OCI-LY1 (cell line): ENCODE measurements around the gene GABBR2.
"Not testable (repeated sequence)": the region's sequence is repeated elsewhere in the genome, so short reads cannot be mapped to it uniquely, and the experiment has no call there.

Source experiments
- H2AFZ ChIP-seq: fragments of 200-600 bp; sonication (generic), shearing (Covaris generic); 2 replicates; pipeline ENCODE4 v1.6.0; 2014; ENCODE audit warnings: antibody characterized with exemption, mild to moderate bottlenecking, low read length
- H3F3A ChIP-seq: fragments of 200-600 bp; sonication (generic), shearing (Covaris generic); 2 replicates; pipeline ENCODE4 v1.6.0; 2014; ENCODE audit warnings: mild to moderate bottlenecking, antibody characterized with exemption, low read length, moderate library complexity; ENCODE audit not compliant: insufficient read depth
- H3K27ac ChIP-seq: fragments of 200-600 bp; sonication (generic); 2 replicates; pipeline ENCODE4 v1.5.1; 2014; ENCODE audit warnings: low read length, mixed run types, mild to moderate bottlenecking, low read depth; ENCODE audit not compliant: poor library complexity, severe bottlenecking
- H3K27me3 ChIP-seq: fragments of 200-600 bp; sonication (generic); 2 replicates; pipeline ENCODE4 v1.6.0; 2014; ENCODE audit warnings: antibody characterized with exemption, mild to moderate bottlenecking, low read length, moderate library complexity; ENCODE audit not compliant: insufficient read depth
- H3K36me3 ChIP-seq: fragments of 200-600 bp; sonication (generic); 2 replicates; pipeline ENCODE4 v1.6.1; 2014; ENCODE audit warnings: mild to moderate bottlenecking, antibody characterized with exemption, low read length, moderate library complexity, mixed read lengths; ENCODE audit not compliant: insufficient read depth
- H3K4me1 ChIP-seq: fragments of 200-600 bp; sonication (generic); 2 replicates; pipeline ENCODE4 v1.5.1; 2014; ENCODE audit warnings: mild to moderate bottlenecking, low read length, moderate library complexity; ENCODE audit not compliant: insufficient read depth, severe bottlenecking
- H3K4me2 ChIP-seq: fragments of 200-600 bp; sonication (generic), shearing (Covaris generic); 2 replicates; pipeline ENCODE4 v1.6.1; 2014; ENCODE audit warnings: low read length
- H3K4me3 ChIP-seq: fragments of 200-600 bp; sonication (generic); 2 replicates; pipeline ENCODE4 v1.5.1; 2014; ENCODE audit warnings: low read length, low read depth, mild to moderate bottlenecking, mixed read lengths; ENCODE audit not compliant: poor library complexity, severe bottlenecking
- H3K79me2 ChIP-seq: fragments of 200-600 bp; shearing (Covaris generic); 2 replicates; pipeline ENCODE4 v1.6.1; 2016; ENCODE audit warnings: mixed run types, low read length, mixed read lengths; ENCODE audit not compliant: insufficient read depth
- H3K9ac ChIP-seq: fragments of 200-600 bp; sonication (generic), shearing (Covaris generic); 2 replicates; pipeline ENCODE4 v1.6.1; 2014; ENCODE audit warnings: mild to moderate bottlenecking, low read length, mixed read lengths
- H3K9me2 ChIP-seq: fragments of 200-600 bp; sonication (generic), shearing (Covaris generic); 2 replicates; pipeline ENCODE4 v1.6.1; 2014; ENCODE audit warnings: low read depth, mild to moderate bottlenecking, low read length, mixed read lengths
- H3K9me3 ChIP-seq: fragments of 200-600 bp; shearing (Covaris generic); 2 replicates; pipeline ENCODE4 v1.6.1; 2014; ENCODE audit warnings: low read length, mixed read lengths
- H4K20me1 ChIP-seq: fragments of 200-600 bp; sonication (generic), shearing (Covaris generic); 2 replicates; pipeline ENCODE4 v1.6.0; 2016; ENCODE audit warnings: mild to moderate bottlenecking, low read length; ENCODE audit not compliant: insufficient read depth
- EZH2 ChIP-seq: fragments of 200-600 bp; sonication (generic), shearing (Covaris generic); IDR thresholded peaks from 2 replicates; pipeline ENCODE4 v1.8.0; 2017; ENCODE audit warnings: borderline replicate concordance, mixed run types, mild to moderate bottlenecking, antibody characterized with exemption, low read length, moderate library complexity, mixed read lengths
- TF ChIP-seq, protein P1 (sequence below): fragments of 200-600 bp; sonication (generic), shearing (Covaris generic); IDR thresholded peaks from 2 replicates; pipeline ENCODE4 v1.5.1; 2017; ENCODE audit warnings: mild to moderate bottlenecking, antibody characterized with exemption, low read length, moderate library complexity, mixed read lengths

The GABBR2 gene

GRCh38 chr9:98465799-98466198 lies 242.9 kb downstream of the GABBR2 start:
- H4K20me1 ChIP-seq = no peaks in the 10 kb centered on the region
- no peaks in the 10 kb centered on the region for H3K79me2 ChIP-seq
- H3F3A ChIP-seq = no peaks in the 10 kb centered on the region
- H3K27me3 ChIP-seq = no peaks in the 10 kb centered on the region
- no peaks in the 10 kb centered on the region for H3K4me1 ChIP-seq
- H3K27ac ChIP-seq = no peak overlapping the region
- H3K36me3 ChIP-seq = no peaks in the 10 kb centered on the region
- H3K4me3 ChIP-seq = no peak overlapping the region
- TF ChIP-seq, protein P1, sequence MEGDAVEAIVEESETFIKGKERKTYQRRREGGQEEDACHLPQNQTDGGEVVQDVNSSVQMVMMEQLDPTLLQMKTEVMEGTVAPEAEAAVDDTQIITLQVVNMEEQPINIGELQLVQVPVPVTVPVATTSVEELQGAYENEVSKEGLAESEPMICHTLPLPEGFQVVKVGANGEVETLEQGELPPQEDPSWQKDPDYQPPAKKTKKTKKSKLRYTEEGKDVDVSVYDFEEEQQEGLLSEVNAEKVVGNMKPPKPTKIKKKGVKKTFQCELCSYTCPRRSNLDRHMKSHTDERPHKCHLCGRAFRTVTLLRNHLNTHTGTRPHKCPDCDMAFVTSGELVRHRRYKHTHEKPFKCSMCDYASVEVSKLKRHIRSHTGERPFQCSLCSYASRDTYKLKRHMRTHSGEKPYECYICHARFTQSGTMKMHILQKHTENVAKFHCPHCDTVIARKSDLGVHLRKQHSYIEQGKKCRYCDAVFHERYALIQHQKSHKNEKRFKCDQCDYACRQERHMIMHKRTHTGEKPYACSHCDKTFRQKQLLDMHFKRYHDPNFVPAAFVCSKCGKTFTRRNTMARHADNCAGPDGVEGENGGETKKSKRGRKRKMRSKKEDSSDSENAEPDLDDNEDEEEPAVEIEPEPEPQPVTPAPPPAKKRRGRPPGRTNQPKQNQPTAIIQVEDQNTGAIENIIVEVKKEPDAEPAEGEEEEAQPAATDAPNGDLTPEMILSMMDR = no peak
- no peak for TF ChIP-seq EZH2
- no peaks in the 10 kb centered on the region for H3K9me2 ChIP-seq
- no peak overlapping the region for H2AFZ ChIP-seq
- peaks cover 7% of the 10 kb centered on the region for H3K9me3 ChIP-seq
- H3K9ac ChIP-seq = no peak overlapping the region
- no peak overlapping the region for H3K4me2 ChIP-seq

DNA sequence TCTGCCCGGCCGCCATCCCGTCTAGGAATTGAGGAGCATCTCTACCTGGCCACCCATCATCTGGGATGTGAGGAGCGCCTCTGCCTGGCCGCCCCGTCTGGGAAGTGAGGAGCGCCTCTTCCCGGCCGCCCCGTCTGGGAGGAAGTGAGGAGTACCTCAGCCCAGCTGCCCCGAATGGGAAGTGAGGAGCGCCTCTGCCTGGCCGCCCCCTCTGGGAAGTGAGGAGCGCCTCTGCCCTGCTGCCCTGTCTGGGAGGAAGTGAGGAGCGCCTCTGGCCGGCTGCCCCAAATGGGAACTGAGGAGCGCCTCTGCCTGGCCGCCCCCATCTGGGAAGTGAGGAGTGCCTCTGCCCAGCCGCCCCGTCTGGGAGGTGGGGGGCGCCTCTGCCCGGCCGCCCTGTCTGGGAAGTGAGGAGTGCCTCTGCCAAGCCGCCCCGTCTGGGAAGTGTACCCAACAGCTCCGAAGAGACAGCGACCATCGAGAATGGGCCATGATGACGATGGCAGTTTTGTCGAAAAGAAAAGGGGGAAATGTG lies 244.5 kb downstream of the GABBR2 start:
- H3K36me3 ChIP-seq, H3K79me2 ChIP-seq, H3K27ac ChIP-seq, H4K20me1 ChIP-seq, H3K9ac ChIP-seq, H3K4me1 ChIP-seq, H3F3A ChIP-seq, H3K4me2 ChIP-seq, H2AFZ ChIP-seq, H3K4me3 ChIP-seq, H3K27me3 ChIP-seq, H3K9me2 ChIP-seq: not testable (repeated sequence)
- peaks cover 12% of the 10 kb centered on the region for H3K9me3 ChIP-seq

GRCh38 chr9:98462310-98462709 lies 246.4 kb downstream of the GABBR2 start:
- H3K27me3 ChIP-seq = no peaks in the 10 kb centered on the region
- peaks cover 12% of the 10 kb centered on the region for H3K9me3 ChIP-seq
- no peaks in the 10 kb centered on the region for H3F3A ChIP-seq
- H3K27ac ChIP-seq = no peak overlapping the region
- no peaks in the 10 kb centered on the region for H3K79me2 ChIP-seq
- H3K4me2 ChIP-seq = no peak overlapping the region
- no peaks in the 10 kb centered on the region for H4K20me1 ChIP-seq
- no peak for TF ChIP-seq EZH2
- TF ChIP-seq, protein P1 = no peak
- no peaks in the 10 kb centered on the region for H3K9me2 ChIP-seq
- no peaks in the 10 kb centered on the region for H3K36me3 ChIP-seq
- no peak overlapping the region for H3K9ac ChIP-seq
- H3K4me3 ChIP-seq = no peak overlapping the region
- no peak overlapping the region for H2AFZ ChIP-seq
- H3K4me1 ChIP-seq = no peaks in the 10 kb centered on the region

GRCh38 chr9:98460704-98461103 lies 248.0 kb downstream of the GABBR2 start:
- Histone ChIP-seq H3K27me3 (no peaks in the 10 kb centered on the region), H3K9me2 (no peaks in the 10 kb centered on the region), H3F3A (no peaks in the 10 kb centered on the region), H3K9me3 (peaks cover 12% of the 10 kb centered on the region), H3K4me3 (no peak overlapping the region), H3K27ac (no peak overlapping the region), H3K79me2 (no peaks in the 10 kb centered on the region), H2AFZ (no peak overlapping the region), H3K4me1 (no peaks in the 10 kb centered on the region), H3K36me3 (no peaks in the 10 kb centered on the region), H4K20me1 (no peaks in the 10 kb centered on the region), H3K9ac (no peak overlapping the region), H3K4me2 (no peak overlapping the region)
- TF ChIP-seq EZH2 = no peak
- TF ChIP-seq, protein P1 = no peak
